Stimulated activated memory B cell treated with anti-CD40 and anti-IgM and Interleukin-4, amounts not matched to agents 10 μg/mL and 1 μg/mL and 100 μg/mL, for 72 hours (primary cell): ENCODE results near the gene NUDT3.
A peak's percentile ranks its signal among the peaks of the same experiment; 100 is the strongest.

Experiments used
- ATAC-seq: fragments of 150-1000 bp; cut with Tn5 transposase; 2 replicates; pipeline ENCODE4 v1.10.0; 2021
- H3K27ac Mint-ChIP-seq: one replicate; pipeline ENCODE4 v1.8.0; 2022; ENCODE audit warnings: mild to moderate bottlenecking, mixed read lengths
- H3K27me3 Mint-ChIP-seq: one replicate; pipeline ENCODE4 v1.8.0; 2022; ENCODE audit warnings: mixed read lengths
- H3K36me3 Mint-ChIP-seq: one replicate; pipeline ENCODE4 v1.8.0; 2022; ENCODE audit warnings: mixed read lengths
- H3K4me1 Mint-ChIP-seq: one replicate; pipeline ENCODE4 v1.8.0; 2022; ENCODE audit warnings: mixed read lengths
- H3K4me3 Mint-ChIP-seq: one replicate; pipeline ENCODE4 v1.8.0; 2022; ENCODE audit warnings: mild to moderate bottlenecking, moderate library complexity, mixed read lengths
- H3K9me3 Mint-ChIP-seq: one replicate; pipeline ENCODE4 v1.8.0; 2022; ENCODE audit warnings: mixed read lengths

NUDT3 gene

DNA sequence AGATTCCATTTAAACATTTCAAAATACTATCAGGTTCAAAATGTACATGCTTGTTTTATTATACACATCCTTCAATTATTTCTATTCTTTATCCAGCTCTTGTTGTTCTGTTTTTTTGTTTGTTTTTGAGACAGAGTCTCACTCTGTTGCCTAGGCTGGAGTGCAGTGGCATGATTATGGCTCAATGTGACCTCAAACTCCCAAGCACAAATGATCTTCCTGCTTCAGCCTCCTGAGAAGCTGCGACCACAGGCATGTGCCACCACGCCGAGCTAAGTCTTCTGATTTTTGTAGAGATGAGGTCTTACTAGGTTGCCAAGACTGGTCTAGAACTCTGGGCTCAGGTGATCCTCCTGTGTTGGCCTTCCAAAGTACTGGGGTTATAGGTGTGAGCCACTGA is 99.5 kb downstream of the NUDT3 start:
- Mint-ChIP-seq H3K27ac (peak overlapping the region; percentile 22), H3K4me1 (peaks cover 27% of the 10 kb centered on the region), H3K27me3 (no peaks in the 10 kb centered on the region), H3K36me3 (peaks cover 40% of the 10 kb centered on the region), H3K4me3 (no peak overlapping the region), H3K9me3 (no peaks in the 10 kb centered on the region)
- ATAC-seq: no peak

GRCh38 chr6:34289137-34289536 is 103.3 kb downstream of the NUDT3 start:
- no peak for ATAC-seq

DNA sequence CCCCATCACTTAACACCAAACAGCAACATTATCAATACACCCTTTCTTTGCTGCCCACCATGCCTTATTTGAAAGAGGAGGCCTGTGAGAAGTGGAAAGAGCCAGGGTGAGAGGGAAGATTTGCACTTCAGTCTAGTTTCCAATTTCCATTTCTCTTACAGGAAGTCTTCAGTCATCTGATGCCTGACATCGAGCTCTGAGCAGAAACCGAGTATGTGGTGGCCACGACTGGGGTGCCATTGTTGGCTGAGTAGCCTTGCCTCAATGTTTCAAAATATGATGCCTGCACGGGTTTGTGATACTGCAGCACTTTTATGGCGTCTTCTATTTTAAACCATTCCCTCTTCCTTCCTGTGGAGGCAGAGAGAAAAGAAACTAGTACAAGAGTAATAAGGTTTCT is 103.9 kb downstream of the NUDT3 start:
- no peak overlapping the region for H3K27ac Mint-ChIP-seq
- H3K4me1 Mint-ChIP-seq: peaks cover 19% of the 10 kb centered on the region
- H3K36me3 Mint-ChIP-seq: peaks cover 50% of the 10 kb centered on the region
- H3K9me3 Mint-ChIP-seq: no peaks in the 10 kb centered on the region
- ATAC-seq: no peak
- no peak overlapping the region for H3K4me3 Mint-ChIP-seq
- H3K27me3 Mint-ChIP-seq: no peaks in the 10 kb centered on the region

More at GRCh38 chr6:34289137-34289536, 103.3 kb downstream of the NUDT3 start:
- Mint-ChIP-seq H3K27ac (no peak overlapping the region), H3K27me3 (no peaks in the 10 kb centered on the region), H3K4me3 (no peak overlapping the region), H3K4me1 (peaks cover 18% of the 10 kb centered on the region), H3K9me3 (no peaks in the 10 kb centered on the region), H3K36me3 (peaks cover 51% of the 10 kb centered on the region)

- no peaks in the 10 kb centered on the region for H3K9me3 Mint-ChIP-seq
- peaks cover 14% of the 10 kb centered on the region for H3K4me1 Mint-ChIP-seq
- ATAC-seq: no peak
- no peak overlapping the region for H3K4me3 Mint-ChIP-seq
- H3K36me3 Mint-ChIP-seq: peaks cover 55% of the 10 kb centered on the region
- H3K27ac Mint-ChIP-seq: peak overlapping the region; percentile 42
- H3K27me3 Mint-ChIP-seq: no peaks in the 10 kb centered on the region
Measured at GRCh38 chr6:34285448-34286164, 106.9 kb downstream of the NUDT3 start.

- peaks cover 14% of the 10 kb centered on the region for H3K4me1 Mint-ChIP-seq
- H3K27me3 Mint-ChIP-seq: no peaks in the 10 kb centered on the region
- peaks cover 62% of the 10 kb centered on the region for H3K36me3 Mint-ChIP-seq
- no peaks in the 10 kb centered on the region for H3K9me3 Mint-ChIP-seq
- H3K4me3 Mint-ChIP-seq: no peak overlapping the region
- peak overlapping the region; percentile 42 for H3K27ac Mint-ChIP-seq
- peak; percentile 69 for ATAC-seq
Measured at GRCh38 chr6:34284563-34285447, 107.7 kb downstream of the NUDT3 start.

- H3K9me3 Mint-ChIP-seq: no peaks in the 10 kb centered on the region
- ATAC-seq: no peak
- H3K36me3 Mint-ChIP-seq: peaks cover 56% of the 10 kb centered on the region
Measured at GRCh38 chr6:34281702-34282334, 110.7 kb downstream of the NUDT3 start.

DNA sequence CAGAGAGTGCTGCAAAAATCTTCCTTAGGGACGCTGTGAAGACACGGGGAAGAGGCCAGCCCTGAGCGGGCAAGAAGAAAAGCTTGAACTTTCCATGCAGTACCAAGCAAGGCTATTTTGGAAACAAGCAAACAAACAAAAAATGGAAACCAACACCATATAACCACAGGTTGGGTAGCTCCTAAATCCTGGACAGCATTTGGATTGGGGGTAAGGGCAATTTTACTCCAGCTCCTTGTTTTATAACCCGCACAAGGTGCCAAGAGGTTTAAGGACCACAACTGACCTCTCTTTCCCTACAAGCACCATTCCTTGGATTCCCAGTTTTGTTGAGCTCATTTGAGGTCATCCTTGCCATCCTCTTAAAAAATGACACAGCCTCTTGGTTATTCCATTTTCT is 112.3 kb downstream of the NUDT3 start:
- Mint-ChIP-seq H3K9me3 (no peaks in the 10 kb centered on the region), H3K27me3 (no peaks in the 10 kb centered on the region), H3K4me1 (peaks cover 25% of the 10 kb centered on the region), H3K36me3 (peaks cover 56% of the 10 kb centered on the region), H3K27ac (no peak overlapping the region), H3K4me3 (no peak overlapping the region)
- ATAC-seq: no peak

More at GRCh38 chr6:34281702-34282334, 110.7 kb downstream of the NUDT3 start:
- Mint-ChIP-seq H3K27ac (no peak overlapping the region), H3K27me3 (no peaks in the 10 kb centered on the region), H3K4me3 (no peak overlapping the region), H3K4me1 (peaks cover 22% of the 10 kb centered on the region)

- no peak for ATAC-seq
- peaks cover 42% of the 10 kb centered on the region for H3K36me3 Mint-ChIP-seq
- no peaks in the 10 kb centered on the region for H3K27me3 Mint-ChIP-seq
- peak overlapping the region; percentile 54 for H3K27ac Mint-ChIP-seq
- H3K9me3 Mint-ChIP-seq: peaks cover 2% of the 10 kb centered on the region
- H3K4me3 Mint-ChIP-seq: no peak overlapping the region
- peaks cover 24% of the 10 kb centered on the region for H3K4me1 Mint-ChIP-seq
Measured at GRCh38 chr6:34278833-34279232, 113.6 kb downstream of the NUDT3 start.

GRCh38 chr6:34277763-34278112 is 114.7 kb downstream of the NUDT3 start:
- H3K36me3 Mint-ChIP-seq: peaks cover 40% of the 10 kb centered on the region
- H3K27me3 Mint-ChIP-seq: no peaks in the 10 kb centered on the region
- no peak for ATAC-seq
- H3K4me3 Mint-ChIP-seq: no peak overlapping the region
- peaks cover 35% of the 10 kb centered on the region for H3K4me1 Mint-ChIP-seq
- H3K9me3 Mint-ChIP-seq: peaks cover 3% of the 10 kb centered on the region
- no peak overlapping the region for H3K27ac Mint-ChIP-seq

DNA sequence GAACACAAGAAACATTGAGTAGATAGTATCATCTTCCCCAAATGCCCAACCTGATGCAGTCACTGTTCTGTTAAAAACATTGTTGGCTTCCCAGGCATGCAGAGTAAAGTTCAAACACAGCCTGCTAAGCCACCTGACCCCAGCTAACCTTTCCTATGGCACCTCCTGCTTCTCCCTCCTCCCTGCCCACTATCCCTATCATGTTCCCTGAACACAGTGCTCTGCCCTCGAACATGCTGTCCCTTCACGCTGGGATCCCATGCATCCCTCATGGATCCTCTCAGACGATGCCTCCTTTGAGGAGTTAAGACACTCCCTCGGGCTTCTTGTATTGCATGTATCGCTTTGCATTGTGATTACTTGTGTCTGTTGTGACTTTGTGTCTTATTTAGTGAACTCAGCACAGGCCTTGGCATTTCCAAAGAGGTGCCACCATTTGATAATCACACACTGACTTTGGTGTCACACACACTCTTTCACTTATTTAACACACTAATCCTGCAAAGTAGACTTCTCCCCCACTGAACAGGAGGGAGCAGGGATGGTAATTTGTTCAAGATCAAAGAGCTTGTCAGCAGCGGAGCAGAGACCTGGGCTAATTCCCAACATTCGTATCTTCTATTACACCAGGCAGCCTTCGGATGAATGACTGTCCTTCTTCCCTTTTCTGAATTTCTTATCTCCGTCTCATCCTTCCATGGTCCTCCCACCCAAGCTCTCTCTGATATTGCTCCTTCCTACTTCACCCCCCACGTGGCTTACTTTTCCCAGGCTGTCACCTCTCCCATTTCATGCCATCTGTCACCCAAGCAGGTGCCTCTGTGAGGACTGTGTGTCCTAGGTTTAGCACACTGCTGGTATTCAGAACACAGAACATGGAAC is 115.3 kb downstream of the NUDT3 start:
- peak overlapping the region; percentile 38 for H3K27ac Mint-ChIP-seq
- peaks cover 41% of the 10 kb centered on the region for H3K4me1 Mint-ChIP-seq
- no peaks in the 10 kb centered on the region for H3K27me3 Mint-ChIP-seq
- ATAC-seq: no peak
- peaks cover 39% of the 10 kb centered on the region for H3K36me3 Mint-ChIP-seq
- no peak overlapping the region for H3K4me3 Mint-ChIP-seq
- H3K9me3 Mint-ChIP-seq: peaks cover 3% of the 10 kb centered on the region

DNA sequence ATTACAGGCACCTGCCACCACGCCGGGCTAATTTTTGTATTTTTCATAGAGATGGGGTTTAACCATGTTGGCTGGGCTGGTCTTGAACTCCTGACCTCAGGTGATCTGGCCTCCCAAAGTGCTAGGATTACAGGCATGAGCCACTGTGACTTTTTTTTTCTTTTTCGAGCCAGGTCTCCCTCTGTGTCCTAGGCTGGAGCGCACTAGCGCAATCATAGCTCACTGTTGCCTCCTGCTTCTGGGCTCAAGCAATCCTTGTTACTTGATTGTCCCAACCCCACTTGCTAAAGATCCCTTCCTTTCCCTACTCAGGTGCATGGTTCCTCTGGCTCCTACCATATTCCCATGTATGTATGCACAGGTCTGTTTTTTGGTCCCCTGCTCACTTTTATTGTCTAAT is 116.3 kb downstream of the NUDT3 start:
- Mint-ChIP-seq H3K4me1 (peaks cover 43% of the 10 kb centered on the region), H3K4me3 (no peak overlapping the region), H3K36me3 (peaks cover 30% of the 10 kb centered on the region)

GRCh38 chr6:34275128-34275804 is 117.2 kb downstream of the NUDT3 start:
- H3K27me3 Mint-ChIP-seq: no peaks in the 10 kb centered on the region
- H3K36me3 Mint-ChIP-seq: peaks cover 21% of the 10 kb centered on the region
- ATAC-seq: peak; percentile 58
- no peak overlapping the region for H3K4me3 Mint-ChIP-seq
- H3K27ac Mint-ChIP-seq: peak overlapping the region; percentile 45
- peaks cover 43% of the 10 kb centered on the region for H3K4me1 Mint-ChIP-seq
- peaks cover 3% of the 10 kb centered on the region for H3K9me3 Mint-ChIP-seq

More for the DNA sequence above, 116.3 kb downstream of the NUDT3 start:
- Mint-ChIP-seq H3K27me3 (no peaks in the 10 kb centered on the region), H3K9me3 (peaks cover 3% of the 10 kb centered on the region), H3K27ac (peak overlapping the region; percentile 38)
- ATAC-seq: no peak

DNA sequence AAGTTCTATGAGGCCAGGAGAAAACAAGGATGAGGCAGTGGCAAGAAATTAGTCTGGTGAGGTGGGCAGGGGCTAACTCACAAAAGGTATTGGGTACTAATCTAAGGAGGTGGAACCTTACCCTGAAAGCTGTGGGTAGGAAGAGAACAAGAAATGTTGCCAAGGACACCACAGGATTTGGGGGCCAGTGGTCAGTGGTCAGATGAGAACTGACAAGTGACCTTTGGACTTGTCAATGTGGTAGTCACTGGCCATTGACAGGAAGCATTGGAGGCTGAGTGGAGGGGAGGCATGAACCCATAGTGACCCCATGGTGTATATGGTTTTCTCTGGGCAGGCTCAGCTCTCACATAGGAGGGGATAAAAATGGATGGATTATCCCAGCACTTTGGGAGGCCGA is 118.3 kb downstream of the NUDT3 start:
- Mint-ChIP-seq H3K27ac (peak overlapping the region; percentile 17), H3K27me3 (no peaks in the 10 kb centered on the region), H3K9me3 (peaks cover 3% of the 10 kb centered on the region)

DNA sequence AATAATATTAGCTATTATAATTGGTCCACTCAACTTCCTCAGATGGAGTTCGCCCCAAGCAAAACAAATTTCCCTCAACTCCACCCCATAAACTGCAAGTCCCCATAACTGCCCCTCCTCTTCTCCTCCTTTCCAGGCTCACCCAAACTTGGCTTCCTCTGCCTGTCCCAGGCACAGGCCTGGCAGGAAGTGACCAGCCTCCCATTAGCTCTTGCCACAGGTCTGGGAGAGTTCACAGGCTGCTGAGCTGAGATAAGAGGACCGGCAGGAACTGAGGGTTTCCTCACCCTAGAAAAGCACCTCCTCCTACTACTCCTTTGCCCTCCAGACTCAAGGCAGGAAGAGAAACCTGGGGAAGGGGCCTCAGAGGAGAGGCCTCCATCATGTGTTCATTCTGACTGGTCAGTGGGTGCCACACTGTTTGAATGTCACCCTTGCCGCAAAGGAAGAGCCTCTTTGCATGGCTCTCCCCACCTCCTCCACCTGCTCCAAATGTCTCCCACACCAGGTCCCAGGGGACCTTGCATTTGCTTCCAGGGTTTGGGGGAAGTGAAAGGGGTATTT is 119.1 kb downstream of the NUDT3 start:
- peak; percentile 73 for ATAC-seq
- peaks cover 3% of the 10 kb centered on the region for H3K9me3 Mint-ChIP-seq
- H3K4me1 Mint-ChIP-seq: peaks cover 35% of the 10 kb centered on the region
- peak overlapping the region; percentile 17 for H3K27ac Mint-ChIP-seq
- H3K27me3 Mint-ChIP-seq: no peaks in the 10 kb centered on the region
- peaks cover 1% of the 10 kb centered on the region for H3K36me3 Mint-ChIP-seq
- peak overlapping the region; percentile 51 for H3K4me3 Mint-ChIP-seq

More for the DNA sequence above, 118.3 kb downstream of the NUDT3 start:
- ATAC-seq: no peak
- Mint-ChIP-seq H3K36me3 (peaks cover 9% of the 10 kb centered on the region), H3K4me1 (peaks cover 39% of the 10 kb centered on the region), H3K4me3 (no peak overlapping the region)
